ACC112 (cell line): ENCODE results near the gene UNCX.

ENCODE experiments used
- H2AFZ ChIP-seq: fragments of 200-600 bp; sonication (generic); one replicate; pipeline ENCODE4 v1.6.0; 2017; ENCODE audit warnings: antibody characterized with exemption, low read length; ENCODE audit not compliant: unreplicated experiment
- H3K27ac ChIP-seq: fragments of 200-600 bp; sonication (generic); 2 replicates; pipeline ENCODE4 v1.5.1; 2014; ENCODE audit warnings: low read depth, mild to moderate bottlenecking, antibody characterized with exemption, low read length, moderate library complexity
- H3K27me3 ChIP-seq: fragments of 200-600 bp; sonication (generic); 2 replicates; pipeline ENCODE4 v1.6.1; 2014; ENCODE audit warnings: mild to moderate bottlenecking, antibody characterized with exemption, low read length, moderate library complexity, mixed read lengths; ENCODE audit not compliant: insufficient read depth
- H3K36me3 ChIP-seq: fragments of 200-600 bp; sonication (generic); 2 replicates; pipeline ENCODE4 v1.6.1; 2016; ENCODE audit warnings: mild to moderate bottlenecking, antibody characterized with exemption, low read length, moderate library complexity, mixed read lengths; ENCODE audit not compliant: insufficient read depth
- H3K4me1 ChIP-seq: fragments of 200-600 bp; sonication (generic); one replicate; pipeline ENCODE4 v1.6.1; 2016; ENCODE audit warnings: low read length, mixed read lengths; ENCODE audit not compliant: insufficient read depth, unreplicated experiment, control insufficient read depth
- H3K4me3 ChIP-seq: fragments of 200-600 bp; sonication (generic); 2 replicates; pipeline ENCODE4 v1.5.1; 2014; ENCODE audit warnings: mild to moderate bottlenecking, low read depth, low read length
- H3K79me2 ChIP-seq: fragments of 200-600 bp; sonication (generic); one replicate; pipeline ENCODE4 v1.6.0; 2016; ENCODE audit warnings: low read length; ENCODE audit not compliant: control insufficient read depth, unreplicated experiment, insufficient read depth

The UNCX gene

GRCh38 chr7:1246160-1246870 lies 13.6 kb downstream of the UNCX start:
- no peak overlapping the region for H3K4me3 ChIP-seq
- no peaks in the 10 kb centered on the region for H3K36me3 ChIP-seq
- H3K4me1 ChIP-seq: peaks cover 4% of the 10 kb centered on the region
- H3K27me3 ChIP-seq: peaks cover 94% of the 10 kb centered on the region
- no peaks in the 10 kb centered on the region for H3K79me2 ChIP-seq
- H3K27ac ChIP-seq: no peak overlapping the region
- H2AFZ ChIP-seq: no peak overlapping the region

GRCh38 chr7:1246871-1247526 lies 14.3 kb downstream of the UNCX start:
- Histone ChIP-seq H3K36me3 (no peaks in the 10 kb centered on the region), H3K4me1 (peaks cover 4% of the 10 kb centered on the region), H3K4me3 (no peak overlapping the region), H2AFZ (no peak overlapping the region), H3K27ac (no peak overlapping the region), H3K79me2 (no peaks in the 10 kb centered on the region), H3K27me3 (peaks cover 94% of the 10 kb centered on the region)

DNA sequence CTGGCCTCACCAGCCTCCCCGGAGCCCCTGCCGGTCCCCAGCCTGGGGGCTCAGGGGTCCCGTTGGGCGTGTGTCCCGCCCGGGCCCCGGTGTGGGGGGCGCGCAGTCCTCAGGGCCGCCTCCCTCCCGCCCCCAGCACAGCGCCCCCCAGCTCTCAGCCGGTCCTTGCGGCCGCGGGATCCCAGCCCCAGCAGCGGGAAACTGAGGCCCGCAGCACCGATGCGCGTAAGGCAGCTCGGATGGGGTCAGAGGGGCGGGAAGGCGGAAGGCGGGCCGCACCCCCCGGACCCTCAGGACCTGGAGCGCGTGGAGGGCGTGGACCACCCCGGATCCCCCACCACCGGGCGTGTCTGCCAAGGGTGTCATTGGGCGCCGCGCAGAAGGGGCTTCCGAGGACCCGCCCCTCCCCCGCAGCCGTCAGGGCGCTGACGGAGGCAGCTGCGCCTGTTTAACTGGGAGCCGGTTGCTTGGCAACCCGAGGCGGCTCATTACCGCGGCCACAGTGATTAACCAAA lies 14.9 kb downstream of the UNCX start:
- peaks cover 4% of the 10 kb centered on the region for H3K4me1 ChIP-seq
- H3K79me2 ChIP-seq: no peaks in the 10 kb centered on the region
- H3K27ac ChIP-seq: no peak overlapping the region
- H3K36me3 ChIP-seq: no peaks in the 10 kb centered on the region
- peaks cover 94% of the 10 kb centered on the region for H3K27me3 ChIP-seq
- H3K4me3 ChIP-seq: no peak overlapping the region
- no peak overlapping the region for H2AFZ ChIP-seq

- Histone ChIP-seq H3K4me3 (no peak overlapping the region), H3K79me2 (no peaks in the 10 kb centered on the region), H3K4me1 (peaks cover 4% of the 10 kb centered on the region), H3K36me3 (no peaks in the 10 kb centered on the region), H3K27me3 (peaks cover 94% of the 10 kb centered on the region), H3K27ac (no peak overlapping the region), H2AFZ (no peak overlapping the region)
These were observed 15.7 kb downstream of the UNCX start for GRCh38 chr7:1248143-1248915.

GRCh38 chr7:1248916-1249581 lies 16.4 kb downstream of the UNCX start:
- H2AFZ ChIP-seq: no peak overlapping the region
- H3K4me1 ChIP-seq: peaks cover 4% of the 10 kb centered on the region
- H3K79me2 ChIP-seq: no peaks in the 10 kb centered on the region
- no peaks in the 10 kb centered on the region for H3K36me3 ChIP-seq
- H3K27ac ChIP-seq: no peak overlapping the region
- H3K27me3 ChIP-seq: peaks cover 94% of the 10 kb centered on the region
- no peak overlapping the region for H3K4me3 ChIP-seq

- H3K4me3 ChIP-seq: no peak overlapping the region
- H3K27ac ChIP-seq: no peak overlapping the region
- peaks cover 4% of the 10 kb centered on the region for H3K4me1 ChIP-seq
- no peaks in the 10 kb centered on the region for H3K79me2 ChIP-seq
- H2AFZ ChIP-seq: no peak overlapping the region
- H3K27me3 ChIP-seq: peaks cover 94% of the 10 kb centered on the region
- H3K36me3 ChIP-seq: no peaks in the 10 kb centered on the region
These were observed 17.1 kb downstream of the UNCX start for GRCh38 chr7:1249731-1250130.

DNA sequence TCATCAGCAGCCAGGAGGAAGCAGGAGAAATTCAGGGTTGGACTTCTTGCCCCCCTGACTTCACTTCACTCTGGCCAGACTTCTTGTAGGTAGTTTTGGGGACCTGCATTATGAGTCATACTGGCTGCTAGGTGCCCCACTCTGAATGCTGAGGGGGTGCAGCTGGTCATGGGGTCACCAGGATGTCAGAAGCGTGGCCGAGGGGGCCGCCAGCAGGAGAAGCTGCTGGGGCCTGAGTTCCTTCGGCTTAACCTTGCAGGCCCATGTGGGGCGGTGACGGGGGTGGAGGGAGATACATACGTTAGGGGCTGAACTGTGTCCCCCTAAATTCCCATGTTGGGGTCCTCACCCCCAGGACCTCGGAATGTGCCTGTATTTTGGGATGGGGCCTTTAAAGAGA lies 18.2 kb downstream of the UNCX start:
- Histone ChIP-seq H3K4me1 (peaks cover 4% of the 10 kb centered on the region), H3K27ac (no peak overlapping the region), H3K79me2 (no peaks in the 10 kb centered on the region), H3K4me3 (no peak overlapping the region), H3K36me3 (no peaks in the 10 kb centered on the region), H2AFZ (no peak overlapping the region), H3K27me3 (peaks cover 93% of the 10 kb centered on the region)

- peaks cover 93% of the 10 kb centered on the region for H3K27me3 ChIP-seq
- H3K79me2 ChIP-seq: no peaks in the 10 kb centered on the region
- no peaks in the 10 kb centered on the region for H3K36me3 ChIP-seq
- H3K27ac ChIP-seq: no peak overlapping the region
- H3K4me1 ChIP-seq: peaks cover 4% of the 10 kb centered on the region
- H3K4me3 ChIP-seq: no peak overlapping the region
- H2AFZ ChIP-seq: no peak overlapping the region
These were observed 19.3 kb downstream of the UNCX start for GRCh38 chr7:1251796-1252539.

- Histone ChIP-seq H2AFZ (no peak overlapping the region), H3K79me2 (no peaks in the 10 kb centered on the region), H3K4me1 (peaks cover 4% of the 10 kb centered on the region), H3K27me3 (peaks cover 93% of the 10 kb centered on the region), H3K36me3 (no peaks in the 10 kb centered on the region), H3K27ac (no peak overlapping the region), H3K4me3 (no peak overlapping the region)
These were observed 19.9 kb downstream of the UNCX start for GRCh38 chr7:1252540-1253090.
